Stomach (tissue), 9 donors: Measurements from ENCODE around the gene UBXN4. TPM values are rescaled to one million over a fixed set of nuclear protein-coding genes. Genes with fewer than 3 reads are reported as not detected.
A peak's percentile ranks its signal among the peaks of the same experiment; 100 is the strongest.
"Not testable (repeated sequence)": the region's sequence is repeated elsewhere in the genome, so short reads cannot be mapped to it uniquely, and the experiment has no call there.

Source experiments
- DNase-seq, 2 donors: peaks; one replicate each; pipeline versions ENCODE4 v3.0.0 to v3.0.0-alpha.2; 2013 to 2019
- H3K27ac ChIP-seq, 5 donors: fragments of 200-600 bp in 4 of 5; sonication (generic) in 4 of 5; one replicate each; pipeline ENCODE4 v1.5.1; 2013 to 2019; ENCODE audit warnings: mild to moderate bottlenecking in 1 of 5, moderate library complexity in 1 of 5
- H3K27me3 ChIP-seq, 3 donors: fragments of 200-600 bp; sonication (generic); one replicate each; pipeline ENCODE4 v1.5.1; 2017 to 2019; ENCODE audit warnings: mixed run types in 1 of 3
- H3K36me3 ChIP-seq, 4 donors: fragments of 200-600 bp; sonication (generic); 1 replicate in 3 of 4; 2 replicates in 1 of 4; pipeline ENCODE4 v1.5.1; 2016 to 2019
- H3K4me1 ChIP-seq, 4 donors: fragments of 200-600 bp; sonication (generic); one replicate each; pipeline ENCODE4 v1.5.1; 2016 to 2019
- H3K4me3 ChIP-seq, 4 donors: fragments of 200-600 bp; sonication (generic) in 3 of 4; one replicate each; pipeline ENCODE4 v1.5.1; 2016 to 2019; ENCODE audit warnings: mild to moderate bottlenecking in 1 of 4
- H3K9me3 ChIP-seq, 4 donors: fragments of 200-600 bp; sonication (generic); one replicate each; pipeline ENCODE4 v1.5.1; 2016 to 2019
- EP300 ChIP-seq: sonication (generic); formaldehyde crosslinking; IDR thresholded peaks from one replicate; pipeline ENCODE4 v1.6.1; 2017; ENCODE audit warnings: antibody characterized with exemption
- POLR2A ChIP-seq, 4 donors: fragments of 450-650 bp; IDR thresholded peaks; one replicate each; pipeline ENCODE4 v1.6.1; 2016; ENCODE audit warnings: antibody characterized with exemption in 4 of 4, control low read depth in 2 of 4, mild to moderate bottlenecking in 1 of 4, moderate library complexity in 1 of 4
- POLR2AphosphoS5 ChIP-seq, 3 donors: sonication (generic); formaldehyde crosslinking; IDR thresholded peaks; one replicate each; pipeline ENCODE4 v1.6.1; 2016; ENCODE audit warnings: antibody characterized with exemption in 3 of 3
- WGBS, 5 donors: extraction: QIAGEN DNeasy Blood & Tissue Kit in 3 of 5; methylation state at CpG; one replicate each; pipeline versions ENCODE4 v1.1.5 to v1.1.7; 2013 to 2018; 5-methylcytosine and 5-hydroxymethylcytosine counted together
- intact Hi-C: fragments of 100-400 bp; cut with DNase I; formaldehyde crosslinking; loops from one replicate; pipeline ENCODE4 v1.15.1; 2023; ENCODE audit warnings: low total_unique reads
- polyA plus RNA-seq, 3 donors: library from polyadenylated mRNA; stranded (reverse); fragments of 200-250 nt; gene quantifications; one replicate each; pipeline ENCODE4 v1.2.3, GENCODE V29; 2013
- total RNA-seq, 5 donors: library from RNA; depleted of rRNA; stranded (reverse); fragments of >200 nt; gene quantifications; one replicate each; pipeline versions ENCODE4 v1.1.0 to v1.2.3, GENCODE V29; 2014 to 2016
- TF ChIP-seq, protein P1 (sequence below), 7 experiments: fragments of 450-650 bp in 4 of 7; fragments of 200-600 bp in 3 of 7; sonication (generic) in 3 of 7; IDR thresholded peaks; one replicate each; pipeline ENCODE4 v1.5.1; 2016 to 2019; ENCODE audit warnings: antibody characterized with exemption in 7 of 7, control low read depth in 2 of 7, mild to moderate bottlenecking in 1 of 7
- donor health status: healthy with polysubstance abuse.
- donor health status: Bipolar disorder and iron deficiency.
- donor health status: healthy.

UBXN4 gene
- total and polyA plus RNA-seq, 8 donors: 18.8 to 296 (median 50.9) TPM

DNA sequence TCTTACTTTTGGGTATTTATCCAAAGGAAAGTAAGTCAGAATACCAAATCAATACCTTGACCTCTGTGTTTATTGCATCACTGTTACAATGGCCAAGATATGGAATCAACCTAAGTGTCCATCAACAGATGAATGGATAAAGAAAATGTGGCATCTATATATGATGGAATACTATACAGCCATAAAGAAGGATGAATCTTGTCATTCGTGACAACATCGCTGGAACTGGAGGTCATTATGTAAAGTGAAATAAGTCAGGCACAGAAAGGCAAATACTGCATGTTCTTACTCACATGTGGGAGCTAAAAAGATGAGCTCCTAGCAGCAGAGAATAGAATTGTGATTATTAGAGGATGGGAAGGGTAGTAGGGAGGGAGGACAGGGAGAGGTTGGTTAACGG lies 60.7 kb downstream of the UBXN4 start:
- Histone ChIP-seq H3K36me3 (no peaks in the 10 kb centered on the region), H3K27me3 (no peaks in the 10 kb centered on the region), H3K27ac (no peak overlapping the region), H3K4me1 (peaks cover 0 to 5% (median 4%) of the 10 kb centered on the region in 4 donors), H3K4me3 (no peak overlapping the region), H3K9me3 (peaks cover 0 to 18% (median 9%) of the 10 kb centered on the region in 4 donors)
- WGBS, 5 donors: 60 to 67% (median 65%) methylated on average over 3 of the region's 3 CpGs
- no peak for TF ChIP-seq POLR2AphosphoS5 (IDR thresholded peaks at IDR 0.05)
- TF ChIP-seq, protein P1, sequence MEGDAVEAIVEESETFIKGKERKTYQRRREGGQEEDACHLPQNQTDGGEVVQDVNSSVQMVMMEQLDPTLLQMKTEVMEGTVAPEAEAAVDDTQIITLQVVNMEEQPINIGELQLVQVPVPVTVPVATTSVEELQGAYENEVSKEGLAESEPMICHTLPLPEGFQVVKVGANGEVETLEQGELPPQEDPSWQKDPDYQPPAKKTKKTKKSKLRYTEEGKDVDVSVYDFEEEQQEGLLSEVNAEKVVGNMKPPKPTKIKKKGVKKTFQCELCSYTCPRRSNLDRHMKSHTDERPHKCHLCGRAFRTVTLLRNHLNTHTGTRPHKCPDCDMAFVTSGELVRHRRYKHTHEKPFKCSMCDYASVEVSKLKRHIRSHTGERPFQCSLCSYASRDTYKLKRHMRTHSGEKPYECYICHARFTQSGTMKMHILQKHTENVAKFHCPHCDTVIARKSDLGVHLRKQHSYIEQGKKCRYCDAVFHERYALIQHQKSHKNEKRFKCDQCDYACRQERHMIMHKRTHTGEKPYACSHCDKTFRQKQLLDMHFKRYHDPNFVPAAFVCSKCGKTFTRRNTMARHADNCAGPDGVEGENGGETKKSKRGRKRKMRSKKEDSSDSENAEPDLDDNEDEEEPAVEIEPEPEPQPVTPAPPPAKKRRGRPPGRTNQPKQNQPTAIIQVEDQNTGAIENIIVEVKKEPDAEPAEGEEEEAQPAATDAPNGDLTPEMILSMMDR (IDR thresholded peaks at IDR 0.05): no peak
- no peak for TF ChIP-seq POLR2A (IDR thresholded peaks at IDR 0.05)
- no peak for TF ChIP-seq EP300
- DNase-seq: no peak
- intact Hi-C loops: no loop called here

DNA sequence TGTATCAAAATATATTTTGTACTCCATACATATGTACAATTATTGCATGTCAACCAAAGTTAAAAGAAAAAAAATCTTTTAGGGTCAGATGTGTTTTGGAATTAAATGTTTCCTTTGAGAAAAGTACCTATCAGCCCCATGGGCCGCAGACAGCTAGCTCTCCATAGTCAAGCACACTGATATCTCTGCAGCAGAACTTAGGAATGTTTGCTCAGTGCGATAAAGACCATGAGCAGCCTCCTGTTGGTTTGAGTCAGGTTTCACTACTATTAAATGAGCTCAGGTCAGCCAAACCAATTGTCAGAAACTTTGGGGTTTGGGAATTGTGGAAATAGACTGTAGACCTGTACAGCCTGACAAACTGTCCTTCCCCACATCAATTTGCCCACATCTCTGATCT lies 61.6 kb downstream of the UBXN4 start:
- 18 to 54% (median 42%) methylated on average over 2 of the region's 2 CpGs for WGBS, 5 donors
- intact Hi-C loops: no loop called here
- no peak overlapping the region for H3K4me3 ChIP-seq
- H3K27me3 ChIP-seq: no peaks in the 10 kb centered on the region
- no peaks in the 10 kb centered on the region for H3K36me3 ChIP-seq
- peaks cover 0 to 18% (median 9%) of the 10 kb centered on the region in 4 donors for H3K9me3 ChIP-seq
- no peak for TF ChIP-seq POLR2AphosphoS5 (IDR thresholded peaks at IDR 0.05)
- TF ChIP-seq, protein P1 (IDR thresholded peaks at IDR 0.05): no peak
- TF ChIP-seq EP300: no peak
- no peak for TF ChIP-seq POLR2A (IDR thresholded peaks at IDR 0.05)
- peak in 1 of 2 donors; percentile 66 for DNase-seq
- no peak overlapping the region for H3K27ac ChIP-seq
- peaks cover 0 to 5% (median 2%) of the 10 kb centered on the region in 4 donors for H3K4me1 ChIP-seq

DNA sequence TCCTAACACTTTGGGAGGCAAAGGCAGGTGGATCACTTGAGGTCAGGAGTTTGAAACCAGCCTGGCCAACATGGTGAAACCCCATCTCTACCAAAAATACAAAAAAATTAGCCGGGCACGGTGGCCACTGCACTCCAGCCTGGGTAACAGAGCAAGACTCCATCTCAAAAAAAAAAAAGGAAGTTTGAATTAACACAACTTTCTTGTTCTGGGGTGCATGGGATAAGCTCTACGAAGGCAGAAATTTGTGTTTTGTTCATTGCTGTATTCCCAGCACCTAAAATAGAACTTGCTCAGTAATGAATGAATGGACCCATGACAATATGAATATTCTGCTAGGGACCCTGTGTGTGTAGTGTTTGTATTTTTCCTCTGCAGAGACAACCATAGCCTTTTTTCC lies 66.2 kb downstream of the UBXN4 start:
- intact Hi-C loops, H3K27ac ChIP-seq, H3K36me3 ChIP-seq, H3K4me3 ChIP-seq, H3K27me3 ChIP-seq, DNase-seq, H3K9me3 ChIP-seq, H3K4me1 ChIP-seq: not testable (repeated sequence)
- WGBS, 5 donors: 89 to 96% (median 94%) methylated on average over 3 of the region's 3 CpGs

DNA sequence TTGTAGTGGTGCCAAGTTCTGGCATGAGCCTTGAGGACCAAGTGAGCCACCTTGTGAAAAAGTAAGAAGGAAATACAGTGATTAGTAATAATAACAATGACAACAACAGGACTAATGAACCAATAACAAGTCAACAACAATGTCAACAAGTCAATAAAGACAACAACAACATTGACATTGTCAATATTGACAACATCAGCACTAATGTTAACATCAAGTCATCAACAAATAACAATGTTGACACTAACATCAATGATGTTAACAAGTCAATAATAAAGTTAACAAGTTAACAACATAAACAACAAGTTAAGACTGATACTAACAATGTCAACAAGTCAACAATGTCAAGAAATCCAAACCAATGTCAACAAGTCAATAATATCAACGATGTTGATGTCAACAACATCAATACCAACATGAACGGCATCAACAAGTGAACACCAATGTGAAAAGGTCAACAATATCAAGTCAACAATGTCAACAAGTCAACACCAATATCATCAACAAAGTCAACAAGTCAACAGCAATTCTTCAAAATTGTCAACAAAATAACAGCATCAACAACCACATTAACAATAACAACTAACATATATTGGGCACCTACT lies 71.4 kb downstream of the UBXN4 start:
- H3K36me3 ChIP-seq: no peaks in the 10 kb centered on the region
- H3K4me1 ChIP-seq: no peaks in the 10 kb centered on the region
- H3K27ac ChIP-seq: no peak overlapping the region
- H3K4me3 ChIP-seq: no peak overlapping the region
- no peak for DNase-seq
- WGBS, 5 donors: 40 to 61% (median 44%) methylated on average over 2 of the region's 2 CpGs
- intact Hi-C loops: no loop called here
- H3K27me3 ChIP-seq: no peaks in the 10 kb centered on the region
- TF ChIP-seq POLR2A (IDR thresholded peaks at IDR 0.05) (no peak), EP300 (no peak), POLR2AphosphoS5 (IDR thresholded peaks at IDR 0.05) (no peak)
- TF ChIP-seq, protein P1 (IDR thresholded peaks at IDR 0.05): no peak
- no peaks in the 10 kb centered on the region for H3K9me3 ChIP-seq

DNA sequence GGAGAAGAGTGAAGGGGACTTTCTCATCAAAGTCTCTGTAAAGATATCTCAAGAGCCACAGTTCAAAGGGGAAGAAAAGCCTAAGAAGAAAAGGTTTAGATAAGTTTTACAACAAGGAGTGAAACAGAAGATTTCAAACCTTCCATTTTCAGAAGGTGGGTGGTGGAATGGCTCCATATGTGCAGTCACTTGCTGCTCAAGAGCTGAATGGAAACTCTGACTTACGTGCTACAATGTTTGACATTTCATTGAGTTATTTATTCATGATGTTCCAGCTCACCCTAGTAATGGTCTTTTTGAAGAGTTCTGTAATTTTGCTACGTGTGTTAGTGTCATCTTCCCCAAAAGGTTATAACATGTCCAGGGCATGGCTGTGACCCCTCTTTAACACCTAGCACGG lies 73.6 kb downstream of the UBXN4 start:
- intact Hi-C loops: no loop called here
- Histone ChIP-seq H3K27ac (no peak overlapping the region), H3K4me1 (no peaks in the 10 kb centered on the region), H3K36me3 (no peaks in the 10 kb centered on the region), H3K27me3 (no peaks in the 10 kb centered on the region), H3K9me3 (no peaks in the 10 kb centered on the region), H3K4me3 (no peak overlapping the region)
- DNase-seq: no peak
- 70 to 81% (median 73%) methylated on average over 3 of the region's 3 CpGs for WGBS, 5 donors
- TF ChIP-seq POLR2A (IDR thresholded peaks at IDR 0.05): no peak
- TF ChIP-seq POLR2AphosphoS5 (IDR thresholded peaks at IDR 0.05): no peak
- TF ChIP-seq EP300: no peak
- TF ChIP-seq, protein P1 (IDR thresholded peaks at IDR 0.05): no peak
